Panc1 (cell line): ENCODE measurements around the gene USP15.

ENCODE experiments used
- POLR2AphosphoS5 ChIP-seq: IDR thresholded peaks from 2 replicates; pipeline ENCODE4 v1.6.1; 2012; ENCODE audit warnings: mild to moderate bottlenecking, low read depth, low read length, moderate library complexity
- SIN3A ChIP-seq: IDR thresholded peaks from 2 replicates; pipeline ENCODE4 v1.6.1; 2012; ENCODE audit warnings: low read depth, mild to moderate bottlenecking, low read length, moderate library complexity, borderline replicate concordance; ENCODE audit not compliant: insufficient read depth
- TCF7L2 ChIP-seq: IDR thresholded peaks from 2 replicates; pipeline ENCODE4 v1.6.1; 2011; ENCODE audit warnings: mild to moderate bottlenecking, low read depth, low read length, inconsistent platforms
- TF ChIP-seq, protein P1 (sequence below): fragments of 450-650 bp; IDR thresholded peaks from 2 replicates; pipeline ENCODE4 v1.5.1; 2017; ENCODE audit warnings: mild to moderate bottlenecking
- TF ChIP-seq, protein P2 (sequence below), 2 experiments: IDR thresholded peaks; 2 replicates each; pipeline ENCODE4 v1.6.1; 2011 to 2012; ENCODE audit warnings: low read depth in 2 of 2, control low read depth in 1 of 2, low read length in 1 of 2, mild to moderate bottlenecking in 1 of 2, moderate library complexity in 1 of 2; ENCODE audit not compliant: insufficient read depth in 1 of 2

DNA sequence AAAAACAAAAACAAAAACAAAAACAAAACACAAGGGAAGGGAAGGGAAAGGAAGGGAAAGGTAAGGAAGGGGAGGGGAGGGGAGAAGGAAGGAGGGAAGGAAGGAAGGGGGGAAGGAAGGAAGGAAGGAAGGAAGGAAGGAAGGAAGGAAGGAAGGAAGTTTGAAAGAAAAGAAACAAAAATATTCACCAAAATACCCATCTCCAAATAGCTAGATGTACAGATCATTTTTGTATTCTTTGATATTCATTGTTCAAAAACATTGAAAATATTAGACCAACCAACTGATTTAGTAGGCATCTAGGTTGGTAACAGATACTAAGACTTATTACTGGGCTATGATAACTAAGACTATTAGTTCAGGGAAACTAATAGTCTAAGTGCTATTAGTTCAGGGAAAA, 39.1 kb upstream of the USP15 start:
- TF ChIP-seq, protein P1, sequence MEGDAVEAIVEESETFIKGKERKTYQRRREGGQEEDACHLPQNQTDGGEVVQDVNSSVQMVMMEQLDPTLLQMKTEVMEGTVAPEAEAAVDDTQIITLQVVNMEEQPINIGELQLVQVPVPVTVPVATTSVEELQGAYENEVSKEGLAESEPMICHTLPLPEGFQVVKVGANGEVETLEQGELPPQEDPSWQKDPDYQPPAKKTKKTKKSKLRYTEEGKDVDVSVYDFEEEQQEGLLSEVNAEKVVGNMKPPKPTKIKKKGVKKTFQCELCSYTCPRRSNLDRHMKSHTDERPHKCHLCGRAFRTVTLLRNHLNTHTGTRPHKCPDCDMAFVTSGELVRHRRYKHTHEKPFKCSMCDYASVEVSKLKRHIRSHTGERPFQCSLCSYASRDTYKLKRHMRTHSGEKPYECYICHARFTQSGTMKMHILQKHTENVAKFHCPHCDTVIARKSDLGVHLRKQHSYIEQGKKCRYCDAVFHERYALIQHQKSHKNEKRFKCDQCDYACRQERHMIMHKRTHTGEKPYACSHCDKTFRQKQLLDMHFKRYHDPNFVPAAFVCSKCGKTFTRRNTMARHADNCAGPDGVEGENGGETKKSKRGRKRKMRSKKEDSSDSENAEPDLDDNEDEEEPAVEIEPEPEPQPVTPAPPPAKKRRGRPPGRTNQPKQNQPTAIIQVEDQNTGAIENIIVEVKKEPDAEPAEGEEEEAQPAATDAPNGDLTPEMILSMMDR, result no peak
- TF ChIP-seq, protein P2, sequence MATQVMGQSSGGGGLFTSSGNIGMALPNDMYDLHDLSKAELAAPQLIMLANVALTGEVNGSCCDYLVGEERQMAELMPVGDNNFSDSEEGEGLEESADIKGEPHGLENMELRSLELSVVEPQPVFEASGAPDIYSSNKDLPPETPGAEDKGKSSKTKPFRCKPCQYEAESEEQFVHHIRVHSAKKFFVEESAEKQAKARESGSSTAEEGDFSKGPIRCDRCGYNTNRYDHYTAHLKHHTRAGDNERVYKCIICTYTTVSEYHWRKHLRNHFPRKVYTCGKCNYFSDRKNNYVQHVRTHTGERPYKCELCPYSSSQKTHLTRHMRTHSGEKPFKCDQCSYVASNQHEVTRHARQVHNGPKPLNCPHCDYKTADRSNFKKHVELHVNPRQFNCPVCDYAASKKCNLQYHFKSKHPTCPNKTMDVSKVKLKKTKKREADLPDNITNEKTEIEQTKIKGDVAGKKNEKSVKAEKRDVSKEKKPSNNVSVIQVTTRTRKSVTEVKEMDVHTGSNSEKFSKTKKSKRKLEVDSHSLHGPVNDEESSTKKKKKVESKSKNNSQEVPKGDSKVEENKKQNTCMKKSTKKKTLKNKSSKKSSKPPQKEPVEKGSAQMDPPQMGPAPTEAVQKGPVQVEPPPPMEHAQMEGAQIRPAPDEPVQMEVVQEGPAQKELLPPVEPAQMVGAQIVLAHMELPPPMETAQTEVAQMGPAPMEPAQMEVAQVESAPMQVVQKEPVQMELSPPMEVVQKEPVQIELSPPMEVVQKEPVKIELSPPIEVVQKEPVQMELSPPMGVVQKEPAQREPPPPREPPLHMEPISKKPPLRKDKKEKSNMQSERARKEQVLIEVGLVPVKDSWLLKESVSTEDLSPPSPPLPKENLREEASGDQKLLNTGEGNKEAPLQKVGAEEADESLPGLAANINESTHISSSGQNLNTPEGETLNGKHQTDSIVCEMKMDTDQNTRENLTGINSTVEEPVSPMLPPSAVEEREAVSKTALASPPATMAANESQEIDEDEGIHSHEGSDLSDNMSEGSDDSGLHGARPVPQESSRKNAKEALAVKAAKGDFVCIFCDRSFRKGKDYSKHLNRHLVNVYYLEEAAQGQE (IDR thresholded peaks at IDR 0.05; ENCODE audit: insufficient read depth in 1 of 2, low read depth in 2 of 2, low read length in 1 of 2), result no peak
- no peak for TF ChIP-seq POLR2AphosphoS5
- TF ChIP-seq TCF7L2, result no peak
- no peak for TF ChIP-seq SIN3A
